T-helper 2 cell treated with Interferon-gamma antibody and Interleukin-4, amounts not matched to agents 5 μg/mL and 100 μg/mL, for 36 hours (primary cell): ENCODE measurements around the gene MRPL51.

Experiments
- DNase-seq: peaks from one replicate; pipeline ENCODE4 v3.0.0; 2021; ENCODE audit warnings: low spot score
- H3K27ac Mint-ChIP-seq: one replicate; pipeline ENCODE4 v1.8.0; 2021; ENCODE audit warnings: mild to moderate bottlenecking, mixed read lengths
- H3K27me3 Mint-ChIP-seq: one replicate; pipeline ENCODE4 v1.8.0; 2021; ENCODE audit warnings: low read depth, mixed read lengths
- H3K36me3 Mint-ChIP-seq: one replicate; pipeline ENCODE4 v1.8.0; 2021; ENCODE audit warnings: low read depth, mixed read lengths
- H3K4me1 Mint-ChIP-seq: one replicate; pipeline ENCODE4 v1.8.0; 2021; ENCODE audit warnings: low read depth, mixed read lengths
- H3K4me3 Mint-ChIP-seq: one replicate; pipeline ENCODE4 v1.8.0; 2022; ENCODE audit warnings: mild to moderate bottlenecking, moderate library complexity, mixed read lengths
- H3K9me3 Mint-ChIP-seq: one replicate; pipeline ENCODE4 v1.8.0; 2021; ENCODE audit warnings: mixed read lengths

MRPL51 gene

GRCh38 chr12:6451348-6452244 is 41.5 kb downstream of the MRPL51 start, which contains the start of gene TAPBPL:
Gene TAPBPL (plus strand): TSS chr12:6452042. CDS start chr12:6452249, 207 bp downstream.
- Mint-ChIP-seq H3K4me3 (peak within 1 kb of the TSS; percentile 100), H3K36me3 (peaks cover 68% of the 10 kb centered on the region), H3K27ac (peak within 1 kb of the TSS; percentile 99), H3K4me1 (peaks cover 58% of the 10 kb centered on the region), H3K27me3 (no peaks in the 10 kb centered on the region), H3K9me3 (no peaks in the 10 kb centered on the region)
- peak; percentile 80 for DNase-seq

GRCh38 chr12:6450869-6451347 is 42.2 kb downstream of the MRPL51 start:
- peaks cover 61% of the 10 kb centered on the region for H3K4me1 Mint-ChIP-seq
- peak overlapping the region; percentile 99 for H3K27ac Mint-ChIP-seq
- peak overlapping the region; percentile 100 for H3K4me3 Mint-ChIP-seq
- peaks cover 64% of the 10 kb centered on the region for H3K36me3 Mint-ChIP-seq
- H3K27me3 Mint-ChIP-seq = no peaks in the 10 kb centered on the region
- H3K9me3 Mint-ChIP-seq = no peaks in the 10 kb centered on the region
- no peak for DNase-seq

- H3K9me3 Mint-ChIP-seq = no peaks in the 10 kb centered on the region
- H3K4me3 Mint-ChIP-seq = peak overlapping the region; percentile 100
- no peaks in the 10 kb centered on the region for H3K27me3 Mint-ChIP-seq
- H3K36me3 Mint-ChIP-seq = peaks cover 66% of the 10 kb centered on the region
- DNase-seq = no peak
- H3K4me1 Mint-ChIP-seq = peaks cover 65% of the 10 kb centered on the region
- H3K27ac Mint-ChIP-seq = peak overlapping the region; percentile 99
Measured at GRCh38 chr12:6450091-6450868, 42.8 kb downstream of the MRPL51 start.

GRCh38 chr12:6444704-6445688 is 48.1 kb downstream of the MRPL51 start, which contains the start of gene CD27:
Gene CD27 (plus strand): TSS chr12:6444955. CDS start chr12:6445096, 141 bp downstream.
- H3K27ac Mint-ChIP-seq = peak within 1 kb of the TSS; percentile 89
- no peak for DNase-seq
- no peaks in the 10 kb centered on the region for H3K27me3 Mint-ChIP-seq
- H3K36me3 Mint-ChIP-seq = peaks cover 21% of the 10 kb centered on the region
- H3K9me3 Mint-ChIP-seq = no peaks in the 10 kb centered on the region
- H3K4me1 Mint-ChIP-seq = peaks cover 49% of the 10 kb centered on the region
- peak within 1 kb of the TSS; percentile 93 for H3K4me3 Mint-ChIP-seq

- peaks cover 21% of the 10 kb centered on the region for H3K36me3 Mint-ChIP-seq
- H3K4me3 Mint-ChIP-seq = peak overlapping the region; percentile 93
- no peaks in the 10 kb centered on the region for H3K9me3 Mint-ChIP-seq
- no peaks in the 10 kb centered on the region for H3K27me3 Mint-ChIP-seq
- no peak for DNase-seq
- peaks cover 47% of the 10 kb centered on the region for H3K4me1 Mint-ChIP-seq
- H3K27ac Mint-ChIP-seq = peak overlapping the region; percentile 89
Measured at GRCh38 chr12:6444031-6444430, 49.0 kb downstream of the MRPL51 start.

GRCh38 chr12:6443361-6443983 is 49.6 kb downstream of the MRPL51 start:
- peak overlapping the region; percentile 89 for H3K27ac Mint-ChIP-seq
- H3K4me1 Mint-ChIP-seq = peaks cover 50% of the 10 kb centered on the region
- H3K36me3 Mint-ChIP-seq = peaks cover 21% of the 10 kb centered on the region
- DNase-seq = no peak
- H3K9me3 Mint-ChIP-seq = no peaks in the 10 kb centered on the region
- peak overlapping the region; percentile 93 for H3K4me3 Mint-ChIP-seq
- no peaks in the 10 kb centered on the region for H3K27me3 Mint-ChIP-seq

GRCh38 chr12:6442836-6443235 is 50.2 kb downstream of the MRPL51 start:
- Mint-ChIP-seq H3K4me1 (peaks cover 46% of the 10 kb centered on the region), H3K36me3 (peaks cover 16% of the 10 kb centered on the region), H3K4me3 (no peak overlapping the region), H3K27me3 (no peaks in the 10 kb centered on the region), H3K9me3 (no peaks in the 10 kb centered on the region), H3K27ac (peak overlapping the region; percentile 18)
- no peak for DNase-seq
